NAMALWA (cell line): ENCODE measurements around the gene KCNJ6.

Experiments used
- DNase-seq: peaks from one replicate; pipeline ENCODE4 v3.0.0-alpha.2; 2015; ENCODE audit warnings: low spot score

KCNJ6 gene

GRCh38 chr21:37642493-37642892, 273.8 kb downstream of the KCNJ6 start:
- DNase-seq = peak; percentile 61

- DNase-seq = no peak
These were observed 276.5 kb downstream of the KCNJ6 start for GRCh38 chr21:37639756-37640155.

- no peak for DNase-seq
These were observed 280.0 kb downstream of the KCNJ6 start for GRCh38 chr21:37636152-37636860.

GRCh38 chr21:37631319-37632117, 284.7 kb downstream of the KCNJ6 start:
- no peak for DNase-seq

DNA sequence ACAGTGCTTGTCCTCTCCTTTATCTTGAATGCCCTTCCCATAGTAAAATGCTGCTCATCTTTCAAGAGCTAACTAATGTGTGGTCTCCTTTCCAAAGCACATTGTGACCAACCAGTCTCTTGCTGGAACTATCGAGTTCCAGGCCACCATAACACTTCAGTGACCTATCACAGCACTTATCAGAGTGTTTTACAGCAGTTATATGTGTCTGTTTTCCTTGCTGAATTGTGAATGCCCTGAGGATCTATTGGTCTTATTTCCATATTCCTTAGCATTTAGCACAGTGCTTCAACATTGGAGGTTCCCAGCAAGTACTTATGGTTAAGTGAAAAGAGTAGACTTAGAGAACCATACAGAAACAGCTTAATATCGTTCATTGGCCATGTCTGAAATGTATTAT, 285.4 kb downstream of the KCNJ6 start:
- no peak for DNase-seq

DNA sequence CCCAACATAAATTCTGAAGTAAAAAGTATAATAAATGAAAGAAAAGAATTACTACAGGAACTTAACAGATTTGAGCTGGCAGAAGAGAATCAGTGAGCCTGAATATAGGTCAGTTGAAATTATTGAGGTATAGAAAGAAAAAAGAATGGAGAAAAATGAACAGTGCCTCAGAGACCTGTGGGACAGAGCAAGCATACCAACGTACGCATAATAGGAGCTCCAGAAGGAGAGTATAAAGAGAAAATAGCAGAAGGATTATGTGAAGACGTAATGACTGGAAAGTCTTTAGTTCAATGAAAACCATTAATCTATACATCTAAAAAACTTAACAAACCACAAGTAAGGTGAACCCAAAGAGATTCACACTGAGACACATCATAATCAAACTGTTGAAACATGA, 287.9 kb downstream of the KCNJ6 start:
- no peak for DNase-seq

DNA sequence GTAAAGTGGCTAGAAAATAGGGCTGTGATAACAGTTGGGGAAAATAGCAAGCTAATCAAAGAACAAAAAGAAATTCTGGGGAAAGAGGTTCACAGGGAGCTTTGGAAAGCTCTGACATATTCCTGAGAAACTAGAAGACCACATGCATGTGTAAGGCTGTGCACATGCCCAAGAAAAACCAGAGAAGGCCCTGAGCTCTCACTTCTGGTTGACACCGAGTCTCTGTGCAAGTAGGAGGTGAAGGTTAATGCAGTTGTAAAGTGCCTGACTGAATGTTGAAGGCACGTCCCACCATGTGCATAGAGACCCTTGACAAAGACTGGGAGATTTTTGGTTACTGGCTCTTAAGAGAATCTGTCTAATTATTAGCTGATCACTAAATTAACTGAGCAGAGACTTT, 288.7 kb downstream of the KCNJ6 start:
- DNase-seq = no peak

- no peak for DNase-seq
These were observed 289.2 kb downstream of the KCNJ6 start for GRCh38 chr21:37627074-37627473.

DNA sequence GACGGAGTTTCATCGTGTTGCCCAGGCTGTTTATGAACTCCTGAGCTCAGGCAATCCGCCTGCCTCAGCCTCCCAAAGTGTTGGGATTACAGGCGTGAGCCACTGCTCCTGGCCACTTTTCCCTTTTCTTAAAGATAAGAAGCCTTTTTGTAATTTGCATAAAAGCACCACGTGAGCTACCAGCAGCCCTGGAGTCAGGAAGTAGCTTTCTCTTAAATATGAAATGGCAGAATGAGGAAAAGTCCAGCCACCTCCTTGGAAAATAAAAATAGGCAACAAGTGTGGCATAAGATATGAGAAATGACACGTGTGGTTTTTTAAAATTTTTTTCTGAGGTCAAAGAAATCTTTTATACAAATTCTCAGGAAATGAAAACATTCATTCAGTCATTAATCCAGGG, 289.9 kb downstream of the KCNJ6 start:
- no peak for DNase-seq

- DNase-seq = no peak
These were observed 292.6 kb downstream of the KCNJ6 start for GRCh38 chr21:37623689-37624088.

GRCh38 chr21:37623183-37623582, 293.1 kb downstream of the KCNJ6 start:
- DNase-seq = no peak

GRCh38 chr21:37622755-37623154, 293.5 kb downstream of the KCNJ6 start:
- DNase-seq = no peak

DNA sequence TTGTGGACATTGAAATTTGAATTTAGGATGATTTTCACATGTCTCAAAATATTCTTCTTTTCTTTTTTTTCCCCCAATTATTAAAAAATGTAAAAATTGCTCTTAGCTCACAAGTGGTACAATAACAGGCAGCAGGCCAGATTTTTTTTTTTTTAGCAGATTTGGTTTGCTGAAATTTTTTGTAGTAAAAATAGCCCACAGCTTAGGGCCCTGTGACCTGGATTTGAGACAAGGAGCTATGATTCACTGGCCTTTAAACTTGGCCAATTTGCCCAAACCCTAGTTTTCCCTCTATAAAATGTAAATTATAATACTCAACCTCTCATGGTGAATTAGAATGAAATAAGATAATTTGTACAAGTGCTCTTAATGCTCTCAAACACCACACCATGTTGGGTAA, 295.9 kb downstream of the KCNJ6 start:
- DNase-seq = no peak

GRCh38 chr21:37619464-37619974, 296.7 kb downstream of the KCNJ6 start:
- DNase-seq = no peak

GRCh38 chr21:37618081-37618480, 298.2 kb downstream of the KCNJ6 start:
- DNase-seq = no peak

GRCh38 chr21:37615962-37616361, 300.3 kb downstream of the KCNJ6 start:
- no peak for DNase-seq

DNA sequence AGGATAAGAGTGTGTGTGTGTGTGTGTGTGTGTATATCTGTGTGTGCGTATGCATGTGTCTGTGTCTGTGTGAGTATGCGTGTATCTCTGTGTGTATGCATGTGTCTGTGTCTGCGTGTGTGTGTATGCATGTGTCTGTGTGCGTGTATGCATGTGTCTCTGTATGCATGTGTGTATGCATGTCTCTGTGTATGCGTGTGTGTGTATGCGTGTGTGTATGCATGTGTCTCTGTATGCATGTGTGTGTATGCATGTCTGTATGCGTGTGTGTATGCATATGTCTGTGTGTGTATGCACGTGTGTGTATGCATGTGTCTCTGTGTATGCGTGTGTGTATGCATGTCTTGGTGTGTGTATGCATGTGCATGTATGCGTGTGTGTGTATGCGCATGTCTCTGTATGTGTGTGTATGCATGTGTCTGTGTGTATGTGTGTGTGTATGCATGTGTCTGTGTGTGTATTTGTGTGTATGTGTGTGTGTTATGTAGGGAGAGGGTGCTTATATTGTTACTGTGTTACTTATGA, 301.8 kb downstream of the KCNJ6 start:
- DNase-seq = no peak

DNA sequence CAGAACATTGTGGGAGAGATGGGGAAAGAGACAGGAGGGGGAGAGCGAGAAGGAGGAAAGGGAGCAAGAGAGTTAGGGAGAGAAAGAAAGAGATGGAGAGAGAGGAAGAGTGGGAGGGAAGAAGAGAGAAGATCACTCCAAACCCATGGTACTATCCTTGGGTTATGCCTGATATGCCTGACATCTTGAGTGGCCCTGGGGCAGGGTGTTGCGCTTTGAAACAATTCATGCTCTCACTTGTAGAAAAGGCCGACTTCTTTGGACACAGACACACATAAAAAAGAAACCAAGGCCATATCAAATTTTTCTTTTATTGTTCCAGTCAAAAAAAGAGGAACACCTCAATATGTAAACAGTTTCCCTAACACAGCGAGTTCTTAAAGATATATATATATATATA, 309.2 kb downstream of the KCNJ6 start:
- no peak for DNase-seq

GRCh38 chr21:37606549-37606948, 309.7 kb downstream of the KCNJ6 start:
- no peak for DNase-seq

- no peak for DNase-seq
These were observed 311.3 kb downstream of the KCNJ6 start for GRCh38 chr21:37605006-37605405.

DNA sequence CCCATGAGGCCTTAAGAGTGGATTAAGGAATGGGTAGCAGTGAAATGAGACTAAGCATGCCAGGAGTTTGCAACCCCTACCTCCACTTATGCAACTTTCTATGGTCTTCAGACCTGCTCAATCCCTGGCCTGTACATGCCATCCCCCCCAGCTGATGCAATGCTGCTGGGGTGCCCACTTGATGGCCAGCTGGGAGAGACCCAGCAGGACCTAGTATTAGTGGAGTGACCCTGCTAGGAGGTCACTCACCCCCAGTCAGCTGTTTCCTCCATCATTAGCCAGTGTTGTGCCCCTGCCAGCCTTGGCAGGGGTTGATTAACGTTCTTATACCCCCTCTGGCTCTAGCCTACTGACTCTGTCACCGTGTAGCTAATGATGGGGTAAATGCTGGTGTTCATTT, 313.1 kb downstream of the KCNJ6 start:
- no peak for DNase-seq

GRCh38 chr21:37601915-37602314, 314.3 kb downstream of the KCNJ6 start:
- no peak for DNase-seq

GRCh38 chr21:37601027-37601426, 315.2 kb downstream of the KCNJ6 start:
- no peak for DNase-seq
